HFFc6 (cell line): ENCODE measurements around the gene CHST3. TPM values are rescaled to one million over a fixed set of nuclear protein-coding genes. Genes with fewer than 3 reads are reported as not detected.

Source experiments
- DNase-seq: peaks from one replicate; pipeline ENCODE4 v3.0.0-alpha.2; 2018
- H3K27ac Mint-ChIP-seq: 2 replicates; pipeline ENCODE4 v1.8.0; 2020; ENCODE audit warnings: mild to moderate bottlenecking, mixed read lengths
- H3K27me3 Mint-ChIP-seq: 2 replicates; pipeline ENCODE4 v1.8.0; 2021; ENCODE audit warnings: mild to moderate bottlenecking, moderate library complexity, mixed read lengths; ENCODE audit not compliant: insufficient read depth
- H3K36me3 Mint-ChIP-seq: 2 replicates; pipeline ENCODE4 v1.8.0; 2021; ENCODE audit warnings: low read depth, mixed read lengths
- H3K4me1 Mint-ChIP-seq: 2 replicates; pipeline ENCODE4 v1.8.0; 2020; ENCODE audit warnings: low read depth, mixed read lengths
- H3K4me3 Mint-ChIP-seq: 2 replicates; pipeline ENCODE4 v1.8.0; 2020; ENCODE audit warnings: mild to moderate bottlenecking, moderate library complexity, mixed read lengths
- H3K9me3 Mint-ChIP-seq: 2 replicates; pipeline ENCODE4 v1.8.0; 2020; ENCODE audit warnings: mild to moderate bottlenecking, mixed read lengths
- CTCF ChIP-seq: fragments of 200-600 bp; sonication (generic); IDR thresholded peaks from 2 replicates; pipeline ENCODE4 v1.5.0; 2021; ENCODE audit warnings: antibody characterized with exemption, mild to moderate bottlenecking
- total RNA-seq, 6 experiments: library from RNA; stranded (reverse); fragmentation: NEBNext Ultra II Directional; extraction: Animal tissue kit (Norgen Biotek cat#: 25700); gene quantifications; 2 replicates in 1 of 6; 3 replicates in 5 of 6; pipeline ENCODE4 v1.2.3, GENCODE V29; 2021

The CHST3 gene
- total RNA-seq, 6 experiments from 2014 or later, result 34.9 to 48.1 (median 40.3) TPM

GRCh38 chr10:72050873-72051272 is 86.7 kb downstream of the CHST3 start:
- TF ChIP-seq CTCF, result no peak
- H3K36me3 Mint-ChIP-seq, result peaks cover 4% of the 10 kb centered on the region; the same call in 1 of the 2 replicates
- H3K27ac Mint-ChIP-seq, result no peak overlapping the region
- no peak for DNase-seq
- H3K9me3 Mint-ChIP-seq, result no peaks in the 10 kb centered on the region; the same call in 1 of the 2 replicates
- H3K4me1 Mint-ChIP-seq, result peaks cover 8% of the 10 kb centered on the region
- H3K27me3 Mint-ChIP-seq, result peaks cover 14% of the 10 kb centered on the region
- H3K4me3 Mint-ChIP-seq, result no peak overlapping the region

GRCh38 chr10:72053690-72054089 is 89.5 kb downstream of the CHST3 start:
- no peak overlapping the region for H3K4me3 Mint-ChIP-seq
- peaks cover 1% of the 10 kb centered on the region for H3K4me1 Mint-ChIP-seq
- no peak for DNase-seq
- peaks cover 23% of the 10 kb centered on the region for H3K27me3 Mint-ChIP-seq
- no peaks in the 10 kb centered on the region for H3K36me3 Mint-ChIP-seq
- no peak overlapping the region for H3K27ac Mint-ChIP-seq
- no peak for TF ChIP-seq CTCF
- no peaks in the 10 kb centered on the region; the same call in 1 of the 2 replicates for H3K9me3 Mint-ChIP-seq

GRCh38 chr10:72056113-72056512 is 91.9 kb downstream of the CHST3 start:
- no peak overlapping the region for H3K4me3 Mint-ChIP-seq
- no peak for TF ChIP-seq CTCF
- DNase-seq, result no peak
- peaks cover 8% of the 10 kb centered on the region for H3K4me1 Mint-ChIP-seq
- H3K27me3 Mint-ChIP-seq, result peaks cover 47% of the 10 kb centered on the region
- no peaks in the 10 kb centered on the region for H3K36me3 Mint-ChIP-seq
- no peak overlapping the region for H3K27ac Mint-ChIP-seq
- no peaks in the 10 kb centered on the region for H3K9me3 Mint-ChIP-seq

- Mint-ChIP-seq H3K4me1 (peaks cover 8% of the 10 kb centered on the region), H3K9me3 (no peaks in the 10 kb centered on the region), H3K4me3 (no peak overlapping the region), H3K27ac (no peak overlapping the region), H3K27me3 (peaks cover 49% of the 10 kb centered on the region), H3K36me3 (no peaks in the 10 kb centered on the region)
- DNase-seq, result no peak
- TF ChIP-seq CTCF, result no peak
Measured at GRCh38 chr10:72056932-72057751, 92.9 kb downstream of the CHST3 start.

GRCh38 chr10:72058347-72058898 is 94.2 kb downstream of the CHST3 start:
- no peak for DNase-seq
- Mint-ChIP-seq H3K4me3 (no peak overlapping the region), H3K27me3 (peaks cover 42% of the 10 kb centered on the region), H3K27ac (no peak overlapping the region), H3K9me3 (no peaks in the 10 kb centered on the region), H3K36me3 (no peaks in the 10 kb centered on the region), H3K4me1 (peaks cover 8% of the 10 kb centered on the region)
- TF ChIP-seq CTCF, result no peak
